Measurements from ENCODE around the gene TMEM179. TPM values are rescaled to one million over a fixed set of nuclear protein-coding genes. Genes with fewer than 3 reads are reported as not detected.
A peak's percentile ranks its signal among the peaks of the same experiment; 100 is the strongest.

TMEM179 gene
- total RNA-seq, 2 donors from 2014 or later: 0.38 TPM; not detected in 1

DNA sequence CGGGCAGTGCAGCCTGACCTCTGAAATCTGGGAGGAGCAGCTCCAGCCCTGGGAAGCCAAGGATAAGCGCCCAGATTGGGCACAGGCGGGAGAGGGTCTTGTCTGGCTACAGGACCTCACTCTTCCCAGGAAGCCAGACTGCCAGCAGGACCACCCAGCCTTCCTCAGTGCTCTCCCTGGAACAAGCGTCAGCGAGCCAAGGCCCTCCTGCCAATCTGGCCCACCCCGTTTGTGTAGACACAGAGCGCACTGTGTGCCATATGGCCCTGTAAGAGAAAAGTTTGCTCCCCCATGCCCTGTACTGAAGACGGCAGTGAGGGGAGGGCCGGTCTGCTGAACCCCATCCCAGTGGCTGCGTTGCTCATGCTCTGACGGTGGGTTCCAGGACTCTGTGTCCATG, 26.3 kb downstream of the TMEM179 start:
- intact Hi-C loops (cut with DNase I): loop anchor here in 1 of 2 donors (5.0 kb wide), 1 partner anchor 64 kb away; no protein-coding TSS in a partner anchor
- DNase-seq (ENCODE audit: low spot score): no peak

DNA sequence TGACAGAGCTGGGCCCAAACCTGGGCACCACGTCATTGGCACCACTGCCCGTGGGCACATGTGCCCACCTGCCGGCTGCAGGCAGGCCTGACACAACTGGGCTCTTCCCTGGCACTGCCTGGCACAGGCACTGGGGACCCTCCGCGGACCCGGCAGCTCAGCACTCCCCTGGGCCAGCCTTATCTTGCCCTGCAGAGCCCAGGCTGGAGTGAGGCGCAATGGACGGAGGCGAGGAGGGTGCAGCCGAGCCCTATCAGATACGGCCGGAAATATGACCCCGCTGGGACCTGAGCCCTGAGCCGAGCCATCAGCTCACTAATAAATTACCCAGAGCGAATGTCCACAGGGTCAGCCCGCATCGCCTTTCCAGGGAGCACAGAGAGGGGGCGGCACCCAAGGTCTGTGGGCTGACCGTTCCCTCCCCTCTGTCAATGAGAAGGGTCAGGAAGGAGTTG, 26.7 kb downstream of the TMEM179 start:
- DNase-seq (ENCODE audit: low spot score): no peak
- intact Hi-C loops (cut with DNase I): loop anchor here in 1 of 2 donors (5.0 kb wide), 1 partner anchor 64 kb away; no protein-coding TSS in a partner anchor

DNA sequence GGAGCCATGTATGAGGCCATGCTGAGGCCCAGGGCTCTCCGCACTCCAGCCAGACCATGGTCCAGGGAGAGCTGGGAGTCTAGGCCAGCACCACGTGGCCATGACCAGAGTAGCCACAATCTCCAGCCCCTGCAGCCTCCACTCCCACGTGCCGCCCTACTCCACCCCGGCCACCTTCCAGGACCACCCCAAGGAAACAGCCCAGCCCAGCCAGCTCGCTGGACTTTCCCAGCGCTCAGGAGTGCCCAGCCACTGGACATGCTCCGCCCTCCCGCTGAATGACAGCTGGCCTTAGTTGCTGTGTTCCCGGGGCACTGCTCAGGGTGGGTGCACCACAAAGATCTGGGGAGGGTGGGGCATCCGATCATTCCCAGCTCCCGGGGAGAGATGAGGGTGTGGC, 27.1 kb downstream of the TMEM179 start:
- no peak for DNase-seq (ENCODE audit: low spot score)
- intact Hi-C loops (cut with DNase I): loop anchor here in 1 of 2 donors (5.0 kb wide), 1 partner anchor 65 kb away; no protein-coding TSS in a partner anchor

DNA sequence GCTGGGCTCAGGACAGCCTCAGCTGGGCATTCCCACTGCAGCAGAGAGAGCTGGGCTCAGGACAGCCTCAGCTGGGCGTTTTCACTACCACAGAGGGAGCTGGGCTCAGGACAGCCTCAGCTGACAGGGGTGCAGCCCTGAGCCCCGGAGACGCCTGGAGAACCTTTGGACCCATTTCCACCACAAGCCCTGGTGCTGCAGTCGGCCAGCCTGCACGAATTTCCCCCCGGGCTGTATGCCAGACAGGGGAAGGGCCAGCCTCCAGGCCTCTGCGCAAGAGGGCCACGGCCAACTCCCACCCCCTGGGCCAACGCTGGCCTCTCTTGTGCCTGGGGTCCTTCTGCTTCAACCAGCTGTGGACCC, 27.6 kb downstream of the TMEM179 start:
- no peak for DNase-seq (ENCODE audit: low spot score)
- intact Hi-C loops (cut with DNase I): loop anchor here in 1 of 2 donors (5.0 kb wide), 1 partner anchor 65 kb away; no protein-coding TSS in a partner anchor

DNA sequence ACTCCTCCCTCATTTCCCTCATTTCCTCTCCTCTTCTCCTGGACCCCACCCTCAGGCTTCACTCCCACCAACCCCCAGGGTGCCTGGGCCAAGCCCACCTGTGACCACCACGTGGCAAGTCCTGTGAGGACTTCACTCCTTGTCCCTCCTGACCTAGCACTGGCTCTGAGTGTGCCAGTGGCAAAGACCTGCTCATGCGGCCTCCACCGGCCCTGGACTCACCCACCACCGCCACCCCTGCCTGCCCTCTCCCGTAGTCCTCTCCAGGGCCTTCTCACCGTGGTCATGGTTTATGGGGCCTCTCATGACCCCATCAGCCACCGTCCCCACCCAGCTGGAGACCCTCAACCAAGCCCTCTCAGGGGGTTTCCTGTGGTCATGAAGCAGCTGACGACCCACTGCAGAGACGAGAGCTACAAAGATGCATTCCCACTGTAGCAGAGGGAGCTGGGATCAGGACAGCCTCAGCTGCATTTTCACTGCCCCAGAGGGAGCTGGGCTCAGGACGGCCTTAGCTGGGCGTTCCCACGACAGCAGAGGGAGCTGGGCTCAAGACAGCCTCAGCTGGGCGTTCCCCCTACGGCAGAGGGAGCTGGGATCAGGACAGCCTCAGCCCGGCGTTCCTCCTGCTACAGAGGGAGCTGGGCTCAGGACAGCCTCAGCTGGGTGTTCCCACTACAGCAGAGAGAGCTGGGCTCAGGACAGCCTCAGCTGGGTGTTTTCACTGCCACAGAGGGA, 28.2 kb downstream of the TMEM179 start:
- no peak for DNase-seq (ENCODE audit: low spot score)
- intact Hi-C loops (cut with DNase I): loop anchor here in 1 of 2 donors (5.0 kb wide), 1 partner anchor 66 kb away; no protein-coding TSS in a partner anchor

DNA sequence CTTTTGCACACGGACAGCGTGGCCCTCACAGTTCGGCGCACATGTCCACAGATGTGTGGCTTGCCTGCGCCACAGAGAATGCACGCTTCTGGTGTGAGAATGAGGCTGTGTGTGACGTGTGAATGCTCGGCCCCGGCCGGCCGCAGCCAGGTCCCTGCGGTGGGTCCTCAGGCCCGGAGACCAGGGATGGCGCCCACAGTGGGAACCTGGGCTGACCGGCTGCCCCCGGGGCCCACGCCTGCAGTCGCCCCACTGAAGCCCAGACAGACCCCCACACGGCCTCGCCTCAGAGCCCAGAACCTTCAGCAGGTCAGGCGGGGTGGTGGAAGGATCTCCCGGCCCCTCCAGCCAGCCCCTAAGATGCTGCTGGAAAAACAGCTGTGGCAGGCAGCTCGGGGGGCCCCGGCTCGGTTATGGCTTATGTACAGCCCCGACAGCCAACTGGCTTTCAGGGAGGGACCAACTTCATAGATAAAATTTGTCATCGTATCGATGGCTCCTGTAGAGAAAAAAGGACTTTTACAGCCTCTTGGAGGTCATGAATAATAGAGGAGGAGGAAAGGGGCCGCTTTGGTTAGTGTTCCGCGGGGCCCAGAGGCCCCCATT, 29.5 kb downstream of the TMEM179 start:
- intact Hi-C loops (cut with DNase I): loop anchor here in 1 of 2 donors (5.0 kb wide), 1 partner anchor 67 kb away; no protein-coding TSS in a partner anchor
- no peak for DNase-seq (ENCODE audit: low spot score)

DNA sequence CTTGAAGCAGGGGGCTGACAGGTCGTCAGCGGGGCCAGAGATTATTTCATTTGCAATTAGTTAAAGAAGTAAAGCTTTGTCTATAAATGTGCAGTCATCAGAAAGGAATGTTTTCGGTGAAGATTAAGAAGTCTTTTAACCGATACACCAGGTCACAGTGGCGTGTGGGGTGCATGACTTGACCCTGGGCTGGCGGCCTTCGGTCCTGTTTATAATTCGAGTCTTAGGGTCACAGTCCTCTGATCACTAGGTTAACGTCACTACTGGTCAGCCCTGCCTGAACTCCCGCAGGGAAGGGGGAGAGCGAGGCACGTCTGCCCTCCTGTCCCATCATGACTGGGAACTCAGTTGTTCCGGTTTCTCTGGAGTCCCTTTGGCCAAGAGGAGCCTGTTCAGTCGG, 30.0 kb downstream of the TMEM179 start:
- no peak for DNase-seq (ENCODE audit: low spot score)
- intact Hi-C loops (cut with DNase I): no loop called here

DNA sequence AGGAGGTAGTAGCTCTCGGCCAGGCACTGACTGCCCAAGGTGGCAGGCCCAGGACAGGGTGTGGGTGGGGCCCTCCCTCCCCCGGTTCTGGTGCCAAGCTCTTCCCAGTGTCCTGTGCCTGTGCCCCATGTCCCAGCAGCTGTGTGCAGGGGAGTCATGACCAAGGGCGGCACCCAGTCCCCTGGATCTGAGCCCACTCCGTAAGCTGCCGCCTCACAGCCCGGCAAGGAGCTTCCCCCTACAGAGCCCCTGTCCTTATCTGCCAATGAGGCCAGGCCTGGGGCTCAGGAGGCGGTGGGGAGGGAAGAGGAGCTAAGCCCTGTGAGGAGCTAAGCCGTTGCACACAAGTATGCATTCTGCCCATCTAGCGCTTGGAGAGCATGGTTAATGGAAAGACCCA, 30.6 kb downstream of the TMEM179 start:
- intact Hi-C loops (cut with DNase I): no loop called here
- DNase-seq (ENCODE audit: low spot score): no peak

DNA sequence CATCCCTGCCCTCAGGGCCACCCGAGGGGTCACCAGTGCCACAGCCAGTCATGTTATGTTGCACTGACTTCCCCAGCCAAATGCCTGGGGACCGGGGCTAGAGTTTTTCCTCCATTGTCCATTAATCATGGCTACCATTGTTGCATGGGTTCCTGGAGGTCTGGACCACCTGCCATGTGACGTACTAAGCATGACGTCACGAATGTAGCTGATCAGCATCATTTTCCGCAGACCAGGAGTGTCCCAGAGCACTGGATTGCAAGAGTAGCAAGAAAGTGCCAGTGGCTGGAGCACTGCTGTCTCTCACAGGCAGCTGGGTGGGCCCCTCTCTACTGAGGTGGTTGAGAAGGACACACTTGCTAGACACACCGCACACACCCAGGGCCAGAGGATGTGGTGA, 31.9 kb downstream of the TMEM179 start:
- intact Hi-C loops (cut with DNase I): no loop called here
- DNase-seq (ENCODE audit: low spot score): no peak

DNA sequence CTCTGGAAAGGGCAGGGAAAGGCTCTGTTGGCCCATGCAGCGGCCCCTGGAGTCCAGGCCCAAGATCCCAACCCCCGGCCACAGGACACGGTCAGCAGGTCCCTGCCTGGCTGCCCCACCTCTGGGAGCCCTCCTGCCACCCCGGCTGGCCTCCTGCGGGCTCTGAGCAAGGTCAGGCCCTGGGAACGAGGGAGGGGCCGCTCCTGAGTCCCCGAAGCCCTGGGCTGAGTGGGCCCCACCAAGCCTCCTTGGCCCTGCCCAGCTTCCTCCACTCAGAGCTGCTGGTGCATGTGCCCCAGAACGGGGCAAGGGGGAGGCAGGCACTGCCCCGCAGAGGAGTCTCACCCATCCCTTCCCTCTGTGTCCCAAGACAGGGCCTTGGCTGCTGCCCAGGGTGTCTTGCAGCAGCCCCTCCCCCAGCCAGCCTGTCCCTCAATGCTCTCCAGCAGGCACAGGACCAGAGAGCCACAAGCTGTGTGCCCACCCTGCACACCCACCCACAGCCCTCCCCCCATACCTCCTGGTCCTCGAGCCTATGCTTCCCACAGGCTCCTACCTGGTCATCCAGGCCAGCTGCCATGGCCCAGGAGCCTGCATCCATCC, 32.4 kb downstream of the TMEM179 start:
- intact Hi-C loops (cut with DNase I): no loop called here
- DNase-seq (ENCODE audit: low spot score): no peak

DNA sequence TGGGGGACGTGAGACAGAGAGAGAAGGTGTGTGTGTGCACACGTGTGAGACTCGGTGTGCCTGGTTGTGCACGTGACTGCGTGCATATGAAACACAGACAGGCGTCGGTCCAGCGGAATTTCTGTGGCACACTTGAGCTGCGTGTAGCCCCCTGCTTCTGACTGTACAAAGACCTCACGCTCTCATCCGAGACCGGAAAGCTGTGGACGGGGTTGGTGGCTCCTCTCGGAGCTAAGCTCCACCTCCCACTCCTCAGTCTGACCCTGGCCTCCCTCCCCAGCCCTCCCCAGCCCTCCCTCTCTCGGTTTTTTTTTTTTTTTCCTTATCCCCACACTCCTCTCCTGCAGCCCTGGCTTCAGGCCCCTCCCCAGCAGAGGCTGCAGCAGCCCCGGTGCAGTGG, 33.3 kb downstream of the TMEM179 start:
- intact Hi-C loops (cut with DNase I): no loop called here

DNA sequence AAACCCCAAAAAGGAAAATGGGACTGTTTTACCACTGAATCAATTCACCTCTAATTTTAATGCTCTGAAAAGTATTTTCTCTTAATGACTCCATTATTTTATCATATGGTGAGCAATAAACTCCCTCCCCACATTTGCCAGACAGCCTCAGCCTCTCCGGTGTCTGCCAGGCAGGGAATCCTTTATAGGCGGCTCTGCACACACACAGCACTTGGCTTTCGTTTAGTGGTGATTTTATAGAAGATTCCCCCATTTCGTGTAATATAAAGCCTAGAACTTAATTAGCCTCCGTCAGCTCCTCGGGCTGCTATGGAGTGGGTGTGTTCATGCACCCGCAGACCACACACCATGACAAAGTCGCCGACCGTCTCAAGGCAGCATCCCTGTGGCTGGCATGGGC, 35.1 kb downstream of the TMEM179 start:
- intact Hi-C loops (cut with DNase I): loop anchor here in 1 of 2 donors (10.0 kb wide), 1 partner anchor 475 kb away; no protein-coding TSS in a partner anchor
- no peak for DNase-seq (ENCODE audit: low spot score)

More for the DNA sequence above, 33.3 kb downstream of the TMEM179 start:
- no peak for DNase-seq (ENCODE audit: low spot score)

DNA sequence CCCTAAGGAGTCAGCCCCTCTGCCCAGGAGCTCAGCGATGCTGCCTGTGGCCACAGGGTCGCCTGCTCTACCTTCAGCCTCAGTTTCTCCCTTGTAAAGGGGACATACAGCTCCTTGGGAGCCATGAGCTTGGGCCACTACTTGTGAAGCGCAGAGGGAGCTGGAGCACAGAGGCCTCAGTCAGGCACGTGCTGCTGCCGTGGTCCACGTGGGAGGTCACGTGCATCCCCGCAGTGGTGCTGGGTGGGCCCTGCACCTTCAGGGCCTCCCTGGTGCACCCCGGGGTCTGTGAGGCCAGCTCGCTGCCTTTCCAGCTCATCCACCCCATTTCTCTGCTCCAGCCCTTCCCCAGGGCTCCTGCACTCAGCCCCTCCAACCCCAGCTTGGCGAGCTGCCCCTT, 36.0 kb downstream of the TMEM179 start:
- DNase-seq (ENCODE audit: low spot score): no peak
- intact Hi-C loops (cut with DNase I): loop anchor here in 1 of 2 donors (10.0 kb wide), 1 partner anchor 474 kb away; no protein-coding TSS in a partner anchor

DNA sequence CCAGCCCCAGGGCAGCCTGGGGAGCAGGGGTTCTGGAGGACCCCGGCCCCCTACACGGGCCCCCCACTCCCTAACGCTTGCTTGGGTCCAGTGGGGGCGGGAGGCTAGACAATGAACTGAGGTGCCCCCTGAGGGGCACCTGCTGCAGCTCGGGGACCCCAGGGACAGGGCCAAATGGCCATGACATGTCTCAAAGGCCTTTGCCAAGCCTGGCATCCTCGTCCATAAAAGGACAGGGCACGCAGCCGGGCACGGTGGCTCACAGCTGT, 36.7 kb downstream of the TMEM179 start:
- no peak for DNase-seq (ENCODE audit: low spot score)
- intact Hi-C loops (cut with DNase I): loop anchor here in 1 of 2 donors (10.0 kb wide), 1 partner anchor 473 kb away; no protein-coding TSS in a partner anchor

DNA sequence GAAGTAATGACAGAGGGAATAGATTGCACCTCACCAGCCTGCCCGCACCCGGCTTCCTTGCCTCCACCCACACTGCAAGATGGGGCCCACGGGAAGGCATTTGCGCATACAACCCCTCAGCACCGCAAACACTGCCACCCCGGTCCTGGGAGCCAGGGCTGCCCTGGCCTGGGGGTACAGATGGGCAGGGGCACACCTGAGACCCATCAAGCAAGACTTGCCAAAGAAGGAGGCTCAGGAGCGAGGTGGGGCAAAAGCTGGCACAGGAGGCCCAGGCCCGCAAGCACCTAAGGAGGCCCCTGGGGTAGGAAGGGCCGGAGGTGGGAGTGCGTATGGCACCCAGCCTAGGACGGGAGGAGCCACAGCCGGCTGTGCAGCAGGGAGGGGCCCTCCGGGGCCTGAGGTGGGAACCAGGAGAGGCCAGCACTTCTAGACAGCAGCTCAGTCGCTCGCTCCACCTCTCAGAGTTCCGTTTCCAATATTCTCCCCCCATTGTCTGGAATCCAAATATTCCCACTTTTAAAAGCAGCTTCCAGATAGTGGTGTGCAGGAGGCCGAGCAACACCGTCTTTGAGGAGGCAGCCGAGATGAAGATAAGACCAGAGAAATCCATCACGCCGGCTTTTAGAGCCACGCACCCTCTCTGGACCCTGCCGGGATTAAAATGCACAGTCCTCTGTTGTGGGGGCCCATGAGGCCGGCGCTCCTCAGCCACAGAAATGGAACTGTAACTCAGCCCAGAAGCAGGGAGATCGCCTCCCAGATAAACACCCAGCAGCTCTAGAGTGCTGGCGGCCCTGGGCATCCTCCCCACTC, 37.2 kb downstream of the TMEM179 start:
- intact Hi-C loops (cut with DNase I): loop anchor here in 1 of 2 donors (10.0 kb wide), 1 partner anchor 473 kb away; no protein-coding TSS in a partner anchor
- DNase-seq (ENCODE audit: low spot score): no peak

DNA sequence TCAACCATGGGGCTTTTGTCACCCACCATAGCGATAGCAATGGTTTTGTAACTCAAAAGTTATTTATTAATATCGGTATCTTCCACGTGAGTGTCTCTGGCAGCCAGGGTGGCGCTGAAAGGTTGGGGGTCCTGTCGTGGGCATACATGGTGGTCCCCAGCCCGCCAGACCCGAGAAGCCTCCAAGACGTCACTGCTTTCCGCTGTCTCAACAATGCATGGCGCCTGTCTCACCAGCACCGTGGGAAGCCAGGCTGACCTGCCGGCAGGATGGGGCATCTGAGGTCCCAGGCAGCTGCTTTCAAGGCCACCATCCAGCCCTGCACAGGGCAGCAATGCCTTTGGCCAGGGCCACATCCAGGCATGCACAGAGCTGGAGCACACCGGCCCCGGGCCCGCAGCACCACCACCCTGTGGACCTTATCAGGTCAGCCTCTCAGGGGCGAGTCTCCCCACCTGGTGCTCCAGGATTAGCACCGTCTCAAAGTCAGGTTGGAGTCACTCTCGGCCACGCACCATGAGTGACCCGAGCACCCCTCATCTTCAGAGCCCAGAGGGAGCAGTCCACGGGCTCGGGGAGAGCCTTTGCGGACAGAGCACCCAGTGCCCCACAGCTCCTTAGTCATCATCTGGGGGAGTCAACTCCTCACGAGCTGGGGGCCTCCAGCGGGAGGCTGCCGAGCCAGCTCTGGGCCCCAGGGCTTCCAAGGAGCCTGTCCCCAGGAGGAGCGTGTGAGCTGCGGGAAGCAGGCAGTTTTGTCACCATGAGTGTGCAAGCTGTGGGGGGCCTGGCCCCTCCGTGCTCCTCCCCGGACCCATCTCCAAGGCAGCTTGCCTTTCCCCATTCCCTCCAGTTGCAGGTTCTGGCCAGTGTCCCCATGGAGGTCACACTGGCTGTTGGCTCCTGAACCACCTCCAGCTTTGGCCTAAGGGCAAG, 39.6 kb downstream of the TMEM179 start:
- no peak for DNase-seq (ENCODE audit: low spot score)
- intact Hi-C loops (cut with DNase I): loop anchor here (1.0 to 10.0 kb wide), 3 partner anchors 428 to 470 kb away; partner anchors contain the start of gene KIF26A (in 1 of the 2)

DNA sequence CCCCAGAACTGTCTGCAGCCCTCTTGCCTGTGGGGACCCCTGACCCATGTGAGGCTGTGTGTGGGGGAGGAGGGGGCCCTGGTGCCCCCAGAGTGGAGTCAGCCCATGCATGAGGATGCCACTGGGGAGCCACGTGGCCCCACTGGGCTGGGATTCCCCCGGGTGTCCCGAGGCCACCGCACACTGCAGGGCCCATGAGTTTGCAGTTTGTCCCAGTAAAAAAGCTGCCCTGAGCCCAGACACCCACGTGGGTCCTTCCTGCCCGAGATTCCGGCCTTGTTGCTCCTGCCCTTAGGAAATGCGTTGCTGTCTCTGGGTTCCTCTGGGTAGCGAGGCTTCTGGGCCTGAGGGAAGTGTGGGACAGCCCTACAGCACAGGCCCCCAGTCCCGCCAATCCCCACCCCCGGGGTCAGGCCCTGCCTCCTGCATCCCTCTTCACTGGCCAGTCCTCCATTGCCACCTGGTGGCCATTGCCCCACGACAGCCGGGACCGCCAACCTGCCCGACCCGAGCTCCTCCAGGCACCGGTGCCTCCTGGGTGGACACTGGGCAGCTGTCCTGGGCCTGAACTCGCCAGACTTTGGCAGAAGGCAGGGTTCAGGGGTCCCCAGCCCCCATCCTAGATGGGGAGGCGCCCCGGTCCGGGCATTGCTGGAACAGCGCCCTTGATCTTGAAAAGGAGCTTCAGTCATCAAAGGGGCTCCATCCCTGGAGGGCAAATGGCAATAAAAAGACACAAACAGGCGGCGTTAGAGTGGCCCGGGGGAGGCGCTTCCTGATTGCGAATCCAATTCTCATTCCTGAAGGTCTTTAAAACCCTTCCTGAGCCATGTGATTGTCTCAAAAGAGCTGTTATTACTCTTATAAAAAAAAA, 40.6 kb downstream of the TMEM179 start:
- peak; percentile 91 for DNase-seq (ENCODE audit: low spot score)
- intact Hi-C loops (cut with DNase I): loop anchor here (1.0 to 10.0 kb wide), 3 partner anchors 427 to 469 kb away; partner anchors contain the start of gene KIF26A (in 1 of the 2)
